ENCODE data around the gene BCAR1. TPM values are rescaled to one million over a fixed set of nuclear protein-coding genes. Genes with fewer than 3 reads are reported as not detected.
"Not testable (repeated sequence)": the region's sequence is repeated elsewhere in the genome, so short reads cannot be mapped to it uniquely, and the experiment has no call there.

BCAR1 gene
- total RNA-seq, 1 experiment from 2014 or later: 95.6 TPM

DNA sequence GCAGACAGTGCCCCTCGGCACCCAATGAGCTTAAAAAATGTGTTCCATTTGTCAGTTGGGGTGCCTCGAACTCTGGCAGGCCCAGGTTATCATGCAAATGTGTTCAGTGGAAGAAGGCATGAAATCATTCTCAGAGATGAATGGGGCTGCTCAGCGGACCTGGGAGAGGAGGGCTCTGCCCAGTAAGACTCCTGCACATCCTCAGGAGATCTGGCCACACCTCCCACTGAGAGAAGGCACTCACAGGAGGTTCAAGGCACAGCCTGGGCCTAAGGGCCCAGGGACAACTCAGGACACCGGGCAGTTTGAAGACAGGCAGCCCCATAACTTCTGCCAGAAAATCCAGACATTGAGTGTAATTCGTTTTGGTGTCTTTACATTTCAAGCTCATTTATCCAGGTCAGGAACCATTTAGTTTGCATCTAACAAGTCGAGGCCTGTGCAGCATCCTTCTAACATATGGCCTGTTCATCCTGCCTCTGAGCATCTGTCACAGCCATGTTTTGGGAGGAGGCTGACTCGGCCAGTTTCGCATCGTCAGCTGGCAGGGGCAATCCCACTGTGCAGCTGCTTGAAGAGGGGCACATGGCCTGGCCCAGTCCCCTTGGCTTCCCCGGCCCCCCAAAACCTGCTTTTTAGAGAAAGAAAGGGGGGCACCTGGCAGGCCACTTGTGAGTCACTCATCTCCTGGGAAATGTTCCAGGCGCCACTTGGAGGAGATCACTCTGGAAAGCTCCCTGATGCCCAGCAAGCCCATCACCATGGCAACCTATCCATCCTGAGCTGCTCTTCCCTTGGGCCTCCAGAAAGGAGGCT is 31.2 kb upstream of the BCAR1 start:
- ChIA-PET CTCF (interaction anchor here (0.9 to 4.4 kb wide), 5 partner anchors 11 to 103 kb away, joined by 3 to 19 read pairs (median 3); no protein-coding TSS in a partner anchor), POLR2A (interaction anchor here (0.8 to 1.5 kb wide), 2 partner anchors 16 to 29 kb away, joined by 3 read pairs; no protein-coding TSS in a partner anchor)
- Mint-ChIP-seq H3K4me1 (no peaks in the 10 kb centered on the region; the same call in 1 of the 2 replicates), H3K27ac (0 out of 2 replicates have a peak overlapping the region, but pooled peaks have one; percentile 61), H3K4me3 (no peak overlapping the region), H3K36me3 (peaks cover 14% of the 10 kb centered on the region), H3K27me3 (ENCODE audit: low read depth) (no peaks in the 10 kb centered on the region), H3K9me3 (peaks cover 5% of the 10 kb centered on the region)
- DNase-seq (ENCODE audit: low spot score) (no peak), ATAC-seq (no peak)
- TF ChIP-seq ELF4 (CRISPR knock-in tag; IDR thresholded peaks at IDR 0.05; ENCODE audit: low read depth) (no peak), MYBL2 (CRISPR knock-in tag; IDR thresholded peaks at IDR 0.05) (no peak), ATF1 (CRISPR knock-in tag; IDR thresholded peaks at IDR 0.05) (no peak), EMX1 (CRISPR knock-in tag; IDR thresholded peaks at IDR 0.05) (no peak), MXD4 (CRISPR knock-in tag; IDR thresholded peaks at IDR 0.05; ENCODE audit: borderline replicate concordance) (no peak), GABPB1 (CRISPR knock-in tag; IDR thresholded peaks at IDR 0.05) (no peak)
- TF ChIP-seq, protein P1, sequence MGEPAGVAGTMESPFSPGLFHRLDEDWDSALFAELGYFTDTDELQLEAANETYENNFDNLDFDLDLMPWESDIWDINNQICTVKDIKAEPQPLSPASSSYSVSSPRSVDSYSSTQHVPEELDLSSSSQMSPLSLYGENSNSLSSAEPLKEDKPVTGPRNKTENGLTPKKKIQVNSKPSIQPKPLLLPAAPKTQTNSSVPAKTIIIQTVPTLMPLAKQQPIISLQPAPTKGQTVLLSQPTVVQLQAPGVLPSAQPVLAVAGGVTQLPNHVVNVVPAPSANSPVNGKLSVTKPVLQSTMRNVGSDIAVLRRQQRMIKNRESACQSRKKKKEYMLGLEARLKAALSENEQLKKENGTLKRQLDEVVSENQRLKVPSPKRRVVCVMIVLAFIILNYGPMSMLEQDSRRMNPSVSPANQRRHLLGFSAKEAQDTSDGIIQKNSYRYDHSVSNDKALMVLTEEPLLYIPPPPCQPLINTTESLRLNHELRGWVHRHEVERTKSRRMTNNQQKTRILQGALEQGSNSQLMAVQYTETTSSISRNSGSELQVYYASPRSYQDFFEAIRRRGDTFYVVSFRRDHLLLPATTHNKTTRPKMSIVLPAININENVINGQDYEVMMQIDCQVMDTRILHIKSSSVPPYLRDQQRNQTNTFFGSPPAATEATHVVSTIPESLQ (CRISPR knock-in tag; IDR thresholded peaks at IDR 0.05): no peak
- TF ChIP-seq, protein P2, sequence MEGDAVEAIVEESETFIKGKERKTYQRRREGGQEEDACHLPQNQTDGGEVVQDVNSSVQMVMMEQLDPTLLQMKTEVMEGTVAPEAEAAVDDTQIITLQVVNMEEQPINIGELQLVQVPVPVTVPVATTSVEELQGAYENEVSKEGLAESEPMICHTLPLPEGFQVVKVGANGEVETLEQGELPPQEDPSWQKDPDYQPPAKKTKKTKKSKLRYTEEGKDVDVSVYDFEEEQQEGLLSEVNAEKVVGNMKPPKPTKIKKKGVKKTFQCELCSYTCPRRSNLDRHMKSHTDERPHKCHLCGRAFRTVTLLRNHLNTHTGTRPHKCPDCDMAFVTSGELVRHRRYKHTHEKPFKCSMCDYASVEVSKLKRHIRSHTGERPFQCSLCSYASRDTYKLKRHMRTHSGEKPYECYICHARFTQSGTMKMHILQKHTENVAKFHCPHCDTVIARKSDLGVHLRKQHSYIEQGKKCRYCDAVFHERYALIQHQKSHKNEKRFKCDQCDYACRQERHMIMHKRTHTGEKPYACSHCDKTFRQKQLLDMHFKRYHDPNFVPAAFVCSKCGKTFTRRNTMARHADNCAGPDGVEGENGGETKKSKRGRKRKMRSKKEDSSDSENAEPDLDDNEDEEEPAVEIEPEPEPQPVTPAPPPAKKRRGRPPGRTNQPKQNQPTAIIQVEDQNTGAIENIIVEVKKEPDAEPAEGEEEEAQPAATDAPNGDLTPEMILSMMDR (IDR thresholded peaks at IDR 0.05): no peak
- TF ChIP-seq, protein P3, sequence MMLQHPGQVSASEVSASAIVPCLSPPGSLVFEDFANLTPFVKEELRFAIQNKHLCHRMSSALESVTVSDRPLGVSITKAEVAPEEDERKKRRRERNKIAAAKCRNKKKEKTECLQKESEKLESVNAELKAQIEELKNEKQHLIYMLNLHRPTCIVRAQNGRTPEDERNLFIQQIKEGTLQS (CRISPR knock-in tag; conservative IDR thresholded peaks at IDR 0.05): no peak
- TF ChIP-seq, protein P4, sequence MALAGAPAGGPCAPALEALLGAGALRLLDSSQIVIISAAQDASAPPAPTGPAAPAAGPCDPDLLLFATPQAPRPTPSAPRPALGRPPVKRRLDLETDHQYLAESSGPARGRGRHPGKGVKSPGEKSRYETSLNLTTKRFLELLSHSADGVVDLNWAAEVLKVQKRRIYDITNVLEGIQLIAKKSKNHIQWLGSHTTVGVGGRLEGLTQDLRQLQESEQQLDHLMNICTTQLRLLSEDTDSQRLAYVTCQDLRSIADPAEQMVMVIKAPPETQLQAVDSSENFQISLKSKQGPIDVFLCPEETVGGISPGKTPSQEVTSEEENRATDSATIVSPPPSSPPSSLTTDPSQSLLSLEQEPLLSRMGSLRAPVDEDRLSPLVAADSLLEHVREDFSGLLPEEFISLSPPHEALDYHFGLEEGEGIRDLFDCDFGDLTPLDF (CRISPR knock-in tag; IDR thresholded peaks at IDR 0.05): no peak

DNA sequence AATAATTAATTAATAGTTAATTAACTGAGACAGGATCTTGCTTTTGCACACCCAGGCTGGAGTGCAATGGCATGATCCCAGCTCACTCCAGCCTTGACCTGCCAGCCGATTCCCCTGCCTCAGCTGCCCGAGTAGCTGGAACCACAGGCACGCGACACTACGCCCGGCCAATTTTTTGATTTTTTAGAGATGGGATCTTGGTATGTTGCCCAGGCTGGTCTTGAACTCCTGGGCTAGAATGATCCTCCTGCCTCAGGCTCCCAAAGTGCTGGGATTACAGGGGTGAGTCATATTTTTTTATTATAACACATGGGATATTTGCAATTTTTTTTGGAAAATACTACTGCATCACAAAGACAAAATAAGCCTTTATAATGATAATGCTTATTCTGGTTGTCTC is 30.4 kb upstream of the BCAR1 start:
- Mint-ChIP-seq H3K4me3 (no peak overlapping the region), H3K4me1 (no peaks in the 10 kb centered on the region; the same call in 1 of the 2 replicates), H3K9me3 (peaks cover 5% of the 10 kb centered on the region), H3K27ac (no peak overlapping the region), H3K36me3 (peaks cover 14% of the 10 kb centered on the region), H3K27me3 (ENCODE audit: low read depth) (no peaks in the 10 kb centered on the region)
- DNase-seq (ENCODE audit: low spot score) (no peak), ATAC-seq (no peak)
- ChIA-PET CTCF (interaction anchor here (0.9 to 4.4 kb wide), 3 partner anchors 48 to 104 kb away, joined by 4 to 19 read pairs (median 4); no protein-coding TSS in a partner anchor), POLR2A (interaction anchor here (0.9 kb wide), 1 partner anchor 11 kb away, joined by 3 read pairs; no protein-coding TSS in a partner anchor)
- no peak for TF ChIP-seq SMAD3 (CRISPR knock-in tag; IDR thresholded peaks at IDR 0.05; ENCODE audit: borderline replicate concordance)
- TF ChIP-seq NFATC4 (CRISPR knock-in tag; IDR thresholded peaks at IDR 0.05): no peak
- TF ChIP-seq, protein P5, sequence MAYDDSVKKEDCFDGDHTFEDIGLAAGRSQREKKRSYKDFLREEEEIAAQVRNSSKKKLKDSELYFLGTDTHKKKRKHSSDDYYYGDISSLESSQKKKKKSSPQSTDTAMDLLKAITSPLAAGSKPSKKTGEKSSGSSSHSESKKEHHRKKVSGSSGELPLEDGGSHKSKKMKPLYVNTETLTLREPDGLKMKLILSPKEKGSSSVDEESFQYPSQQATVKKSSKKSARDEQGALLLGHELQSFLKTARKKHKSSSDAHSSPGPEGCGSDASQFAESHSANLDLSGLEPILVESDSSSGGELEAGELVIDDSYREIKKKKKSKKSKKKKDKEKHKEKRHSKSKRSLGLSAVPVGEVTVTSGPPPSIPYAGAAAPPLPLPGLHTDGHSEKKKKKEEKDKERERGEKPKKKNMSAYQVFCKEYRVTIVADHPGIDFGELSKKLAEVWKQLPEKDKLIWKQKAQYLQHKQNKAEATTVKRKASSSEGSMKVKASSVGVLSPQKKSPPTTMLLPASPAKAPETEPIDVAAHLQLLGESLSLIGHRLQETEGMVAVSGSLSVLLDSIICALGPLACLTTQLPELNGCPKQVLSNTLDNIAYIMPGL (CRISPR knock-in tag; IDR thresholded peaks at IDR 0.05): no peak

DNA sequence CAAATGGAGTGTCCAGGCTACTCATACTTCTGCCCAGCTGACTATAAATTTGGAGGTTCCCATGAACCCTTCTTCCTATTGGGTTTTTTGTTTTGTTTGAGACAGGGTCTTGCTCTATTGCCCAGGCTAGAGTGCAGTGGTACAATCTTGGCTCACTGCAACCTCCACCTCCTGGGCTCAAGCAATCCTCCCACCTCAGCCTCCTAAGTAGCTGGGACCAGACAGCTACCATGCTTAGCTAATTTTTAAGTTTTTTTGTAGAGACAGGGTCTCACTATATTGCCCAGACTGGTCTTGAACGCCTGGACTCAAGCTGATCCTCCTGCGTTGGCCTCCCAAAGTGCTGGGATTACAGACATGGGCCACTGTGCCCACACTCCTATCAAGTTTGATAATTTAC is 29.6 kb upstream of the BCAR1 start:
- H3K27ac Mint-ChIP-seq: not testable (repeated sequence)

More for the DNA sequence above, 29.6 kb upstream of the BCAR1 start:
- H3K36me3 Mint-ChIP-seq; H3K9me3 Mint-ChIP-seq; H3K4me1 Mint-ChIP-seq; ATAC-seq; H3K4me3 Mint-ChIP-seq; H3K27me3 Mint-ChIP-seq (ENCODE audit: low read depth); DNase-seq (ENCODE audit: low spot score): not testable (repeated sequence)
- ChIA-PET POLR2A (interaction anchor here (0.9 kb wide), 1 partner anchor 12 kb away, joined by 3 read pairs; no protein-coding TSS in a partner anchor), CTCF (interaction anchor here (2.2 to 4.4 kb wide), 2 partner anchors 47 to 82 kb away, joined by 11 to 19 read pairs; no protein-coding TSS in a partner anchor)
- TF ChIP-seq ZNF121 (CRISPR knock-in tag; IDR thresholded peaks at IDR 0.05): peak; percentile 59; the same call in 1 of the 2 replicates

All from WTC11 (cell line).